Astrocyte (in vitro differentiated cells and primary cell): Measurements from ENCODE around the gene RNU6-1. TPM values are rescaled to one million over a fixed set of nuclear protein-coding genes. Genes with fewer than 3 reads are reported as not detected.

Experiments used
- DNase-seq: peaks from one replicate; pipeline ENCODE4 v3.0.0-alpha.2; 2010; ENCODE audit warnings: low read depth
- FAIRE-seq: peaks from 2 replicates; lab custom pipeline; 2011; peaks lifted over from hg19 to GRCh38; lab: Jason Lieb, UNC
- H2AFZ ChIP-seq: 2 replicates; pipeline ENCODE4 v1.6.0; 2012; ENCODE audit warnings: low read depth, low read length, inconsistent platforms
- H3K27ac ChIP-seq: 2 replicates; pipeline ENCODE4 v1.5.1; 2011; ENCODE audit warnings: low read depth, low read length, inconsistent platforms
- H3K27me3 ChIP-seq: 2 replicates; pipeline ENCODE4 v1.6.0; 2011; ENCODE audit warnings: low read length, inconsistent platforms; ENCODE audit not compliant: insufficient read depth
- H3K36me3 ChIP-seq: 2 replicates; pipeline ENCODE4 v1.5.1; 2011; ENCODE audit warnings: low read length, inconsistent platforms; ENCODE audit not compliant: insufficient read depth
- H3K4me1 ChIP-seq: 2 replicates; pipeline ENCODE4 v1.5.1; 2011; ENCODE audit warnings: low read length, inconsistent platforms; ENCODE audit not compliant: insufficient read depth
- H3K4me2 ChIP-seq: 2 replicates; pipeline ENCODE4 v1.6.0; 2012; ENCODE audit warnings: low read length, inconsistent platforms
- H3K4me3 ChIP-seq: 2 replicates; pipeline ENCODE4 v1.5.1; 2011; ENCODE audit warnings: low read depth, mild to moderate bottlenecking, low read length, inconsistent platforms; ENCODE audit not compliant: insufficient read depth
- H3K79me2 ChIP-seq: 2 replicates; pipeline ENCODE4 v1.6.0; 2012; ENCODE audit warnings: mild to moderate bottlenecking, low read length, inconsistent platforms; ENCODE audit not compliant: insufficient read depth
- H3K9ac ChIP-seq: 2 replicates; pipeline ENCODE4 v1.6.0; 2012; ENCODE audit warnings: mild to moderate bottlenecking, low read length, inconsistent platforms
- H3K9me3 ChIP-seq: 2 replicates; pipeline ENCODE4 v1.5.1; 2012; ENCODE audit warnings: low read depth, mild to moderate bottlenecking, low read length, inconsistent platforms; ENCODE audit not compliant: insufficient read depth
- H4K20me1 ChIP-seq: 2 replicates; pipeline ENCODE4 v1.6.0; 2012; ENCODE audit warnings: low read length, inconsistent platforms; ENCODE audit not compliant: insufficient read depth
- H3K27ac Mint-ChIP-seq: one replicate; pipeline ENCODE4 v1.8.0; 2021; ENCODE audit warnings: mild to moderate bottlenecking, mixed read lengths; ENCODE audit not compliant: unreplicated experiment
- H3K27me3 Mint-ChIP-seq: one replicate; pipeline ENCODE4 v1.8.0; 2021; ENCODE audit warnings: low read depth, mixed read lengths; ENCODE audit not compliant: unreplicated experiment
- H3K36me3 Mint-ChIP-seq: one replicate; pipeline ENCODE4 v1.8.0; 2021; ENCODE audit warnings: low read depth, mixed read lengths; ENCODE audit not compliant: unreplicated experiment
- H3K4me1 Mint-ChIP-seq: one replicate; pipeline ENCODE4 v1.8.0; 2021; ENCODE audit warnings: low read depth, mixed read lengths; ENCODE audit not compliant: unreplicated experiment
- H3K4me3 Mint-ChIP-seq: one replicate; pipeline ENCODE4 v1.8.0; 2021; ENCODE audit warnings: mild to moderate bottlenecking, moderate library complexity, mixed read lengths; ENCODE audit not compliant: unreplicated experiment
- H3K9me3 Mint-ChIP-seq: one replicate; pipeline ENCODE4 v1.8.0; 2021; ENCODE audit warnings: mild to moderate bottlenecking, mixed read lengths; ENCODE audit not compliant: unreplicated experiment
- CTCF ChIP-seq: IDR thresholded peaks from 2 replicates; pipeline ENCODE4 v1.5.1; 2011; ENCODE audit warnings: low read depth, mild to moderate bottlenecking, inconsistent platforms, low read length, moderate library complexity; ENCODE audit not compliant: insufficient read depth
- EZH2 ChIP-seq: IDR thresholded peaks from 2 replicates; pipeline ENCODE4 v1.6.1; 2012; ENCODE audit warnings: mild to moderate bottlenecking, low read length, inconsistent platforms; ENCODE audit not compliant: insufficient read depth
- total RNA-seq: library from RNA; stranded (reverse); gene quantifications from 2 replicates; pipeline ENCODE4 v1.2.1, GENCODE V29; 2021

Gene RNU6-1
- total RNA-seq, 1 donor from 2014 or later: not detected

- no peak for DNase-seq
- Histone ChIP-seq H3K79me2 (no peaks in the 10 kb centered on the region), H3K27me3 (peaks cover 20% of the 10 kb centered on the region), H3K9ac (no peak overlapping the region), H2AFZ (no peak overlapping the region), H3K4me1 (no peaks in the 10 kb centered on the region), H3K4me3 (no peak overlapping the region), H3K27ac (no peak overlapping the region), H3K4me2 (no peak overlapping the region), H4K20me1 (no peaks in the 10 kb centered on the region), H3K9me3 (peaks cover 4% of the 10 kb centered on the region), H3K36me3 (no peaks in the 10 kb centered on the region)
- Mint-ChIP-seq H3K36me3 (peaks cover 2% of the 10 kb centered on the region), H3K27ac (no peak overlapping the region), H3K4me3 (no peak overlapping the region), H3K4me1 (no peaks in the 10 kb centered on the region), H3K9me3 (peaks cover 9% of the 10 kb centered on the region), H3K27me3 (peaks cover 40% of the 10 kb centered on the region)
- no peak for FAIRE-seq
- no peak for TF ChIP-seq CTCF
- TF ChIP-seq EZH2: no peak
Observed at GRCh38 chr15:67812241-67812644, 27.6 kb downstream of the RNU6-1 start.

- H3K27ac Mint-ChIP-seq: no peak overlapping the region
- Histone ChIP-seq H2AFZ (no peak overlapping the region), H3K4me1 (no peaks in the 10 kb centered on the region), H3K27me3 (peaks cover 9% of the 10 kb centered on the region), H3K36me3 (no peaks in the 10 kb centered on the region), H3K27ac (no peak overlapping the region), H3K4me2 (no peak overlapping the region), H3K4me3 (no peak overlapping the region), H3K9ac (no peak overlapping the region), H3K79me2 (no peaks in the 10 kb centered on the region), H4K20me1 (no peaks in the 10 kb centered on the region), H3K9me3 (no peaks in the 10 kb centered on the region)
- H3K4me3 Mint-ChIP-seq: no peak overlapping the region
- no peaks in the 10 kb centered on the region for H3K4me1 Mint-ChIP-seq
- H3K9me3 Mint-ChIP-seq: peaks cover 4% of the 10 kb centered on the region
- H3K36me3 Mint-ChIP-seq: peaks cover 2% of the 10 kb centered on the region
- DNase-seq (no peak), FAIRE-seq (no peak)
- H3K27me3 Mint-ChIP-seq: peaks cover 25% of the 10 kb centered on the region
- no peak for TF ChIP-seq EZH2
- TF ChIP-seq CTCF: no peak
Observed at GRCh38 chr15:67809866-67810265, 30.0 kb downstream of the RNU6-1 start.

- no peaks in the 10 kb centered on the region for H3K4me1 Mint-ChIP-seq
- H2AFZ ChIP-seq: no peak overlapping the region
- FAIRE-seq (no peak), DNase-seq (no peak)
- H3K36me3 Mint-ChIP-seq: peaks cover 2% of the 10 kb centered on the region
- H3K27ac Mint-ChIP-seq: no peak overlapping the region
- H3K27me3 ChIP-seq: peaks cover 9% of the 10 kb centered on the region
- no peaks in the 10 kb centered on the region for H3K79me2 ChIP-seq
- no peak overlapping the region for H3K4me2 ChIP-seq
- H3K27me3 Mint-ChIP-seq: peaks cover 23% of the 10 kb centered on the region
- no peak for TF ChIP-seq EZH2
- TF ChIP-seq CTCF: no peak
- H3K9me3 Mint-ChIP-seq: peaks cover 4% of the 10 kb centered on the region
- H3K4me3 Mint-ChIP-seq: no peak overlapping the region
- no peaks in the 10 kb centered on the region for H3K9me3 ChIP-seq
- H3K9ac ChIP-seq: no peak overlapping the region
- H3K4me1 ChIP-seq: no peaks in the 10 kb centered on the region
- no peaks in the 10 kb centered on the region for H3K36me3 ChIP-seq
- no peaks in the 10 kb centered on the region for H4K20me1 ChIP-seq
- no peak overlapping the region for H3K27ac ChIP-seq
- H3K4me3 ChIP-seq: no peak overlapping the region
Observed at GRCh38 chr15:67809441-67809840, 30.4 kb downstream of the RNU6-1 start.
